Stomach smooth muscle (tissue), 2 donors: ENCODE measurements around the gene GNAT3.

ENCODE experiments used
- H3K27ac ChIP-seq: one replicate; pipeline ENCODE4 v1.7.0; 2013; ENCODE audit warnings: mild to moderate bottlenecking, low read length, inconsistent platforms
- H3K27me3 ChIP-seq, 2 donors: one replicate each; pipeline ENCODE4 v1.7.0; 2013; ENCODE audit warnings: low read length in 2 of 2; ENCODE audit not compliant: insufficient read depth in 2 of 2, control insufficient read depth in 1 of 2
- H3K36me3 ChIP-seq, 2 donors: one replicate each; pipeline ENCODE4 v1.7.0; 2013; ENCODE audit warnings: low read length in 2 of 2; ENCODE audit not compliant: control insufficient read depth in 2 of 2, insufficient read depth in 2 of 2
- H3K4me1 ChIP-seq: one replicate; pipeline ENCODE4 v1.7.0; 2013; ENCODE audit warnings: low read length; ENCODE audit not compliant: control insufficient read depth, insufficient read depth
- H3K4me3 ChIP-seq, 2 donors: one replicate each; pipeline ENCODE4 v1.7.0; 2013; ENCODE audit warnings: low read length in 2 of 2
- H3K9ac ChIP-seq, 2 donors: one replicate each; pipeline ENCODE4 v1.7.0; 2013; ENCODE audit warnings: low read length in 2 of 2, mild to moderate bottlenecking in 1 of 2
- H3K9me3 ChIP-seq, 2 donors: one replicate each; pipeline ENCODE4 v1.7.0; 2013; ENCODE audit warnings: low read length in 2 of 2; ENCODE audit not compliant: control insufficient read depth in 2 of 2
- donor health status: healthy.
- donor health status: Pancreatic carcinoma.

GNAT3 gene

DNA sequence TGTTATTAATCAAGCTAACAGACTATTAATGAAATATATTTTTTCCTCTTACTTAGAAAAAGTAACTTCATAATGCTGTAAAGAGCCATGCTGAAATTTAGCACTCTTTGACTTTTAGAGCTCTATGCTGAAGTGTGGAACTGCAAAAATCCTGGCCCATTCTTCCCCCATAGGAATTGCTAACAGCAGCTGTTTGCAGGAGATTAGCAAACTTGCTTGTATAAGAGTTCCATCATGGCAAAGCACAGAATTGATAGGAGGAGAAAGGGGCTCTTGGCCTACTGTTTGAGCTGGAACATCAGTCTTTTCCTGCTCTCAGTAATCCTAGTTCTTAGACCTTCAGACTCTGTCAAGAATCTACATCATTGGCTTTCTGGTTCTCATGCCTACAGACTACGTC, 18.3 kb upstream of the GNAT3 start:
- Histone ChIP-seq H3K9me3 (no peaks in the 10 kb centered on the region), H3K4me3 (no peak overlapping the region), H3K36me3 (no peaks in the 10 kb centered on the region), H3K27me3 (no peaks in the 10 kb centered on the region), H3K9ac (no peak overlapping the region), H3K27ac (no peak overlapping the region), H3K4me1 (no peaks in the 10 kb centered on the region)

DNA sequence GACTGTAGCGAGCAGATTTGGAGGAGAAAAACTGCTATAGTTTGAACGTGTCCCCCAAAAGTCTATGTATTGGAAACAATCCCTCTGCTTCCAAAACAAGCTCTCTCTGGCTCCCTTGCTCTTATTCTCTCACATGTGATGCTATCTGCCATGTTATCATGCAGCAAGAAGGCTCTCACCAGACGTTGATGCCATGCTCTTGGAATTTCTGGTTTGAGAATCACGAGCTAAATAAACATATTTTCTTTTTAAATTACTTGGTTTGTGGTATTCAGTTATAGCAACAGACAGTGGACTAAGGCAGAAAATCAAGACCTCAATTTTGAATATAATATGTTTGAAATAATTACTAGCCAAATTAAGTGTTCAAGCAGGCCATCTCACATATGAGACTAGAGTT, 17.5 kb upstream of the GNAT3 start:
- Histone ChIP-seq H3K27me3 (no peaks in the 10 kb centered on the region), H3K9me3 (no peaks in the 10 kb centered on the region), H3K4me3 (no peak overlapping the region), H3K36me3 (no peaks in the 10 kb centered on the region), H3K4me1 (no peaks in the 10 kb centered on the region), H3K27ac (no peak overlapping the region), H3K9ac (no peak overlapping the region)

DNA sequence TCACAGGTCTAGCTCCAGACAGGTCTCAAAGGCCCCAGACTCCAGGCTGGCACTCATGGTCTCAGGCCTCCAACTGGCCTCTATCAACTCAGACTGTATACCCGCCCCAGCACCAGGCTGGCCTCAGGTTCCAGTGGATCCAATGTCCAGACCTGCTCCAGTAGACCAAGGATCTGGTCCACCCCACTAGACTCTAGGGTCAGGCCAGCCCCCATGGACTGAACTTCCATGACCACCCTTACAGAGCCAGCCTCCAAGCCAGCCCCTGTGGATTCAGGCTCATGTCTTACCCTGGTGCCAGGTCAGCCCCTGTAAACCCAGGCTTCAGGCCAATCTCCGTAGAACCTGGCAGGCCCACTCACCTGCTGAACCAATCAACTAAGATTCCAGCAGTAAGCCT, 16.8 kb upstream of the GNAT3 start:
- Histone ChIP-seq H3K4me1 (no peaks in the 10 kb centered on the region), H3K36me3 (no peaks in the 10 kb centered on the region), H3K4me3 (no peak overlapping the region), H3K9me3 (no peaks in the 10 kb centered on the region), H3K9ac (no peak overlapping the region), H3K27me3 (no peaks in the 10 kb centered on the region), H3K27ac (no peak overlapping the region)

DNA sequence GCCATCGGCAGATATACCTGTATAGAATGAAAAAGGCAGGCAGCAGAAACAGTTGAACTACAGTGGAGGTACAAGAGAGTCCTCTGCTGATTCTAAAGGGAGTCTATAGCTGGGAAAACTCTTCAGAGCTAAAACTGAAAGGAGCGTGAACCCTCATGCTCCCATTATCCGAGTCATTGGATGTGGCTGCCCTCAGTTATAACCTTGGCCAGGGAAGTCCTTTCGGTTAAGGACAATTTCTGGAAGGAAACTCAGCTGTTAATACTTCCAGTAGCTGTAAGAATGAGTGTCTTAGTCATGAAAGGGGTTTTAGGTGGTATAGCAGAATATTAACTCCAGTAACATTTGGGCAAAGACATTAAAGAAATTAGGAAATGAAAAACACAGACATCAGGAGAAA, 14.6 kb upstream of the GNAT3 start:
- no peak overlapping the region for H3K9ac ChIP-seq
- H3K4me3 ChIP-seq = no peak overlapping the region
- no peaks in the 10 kb centered on the region for H3K36me3 ChIP-seq
- no peaks in the 10 kb centered on the region for H3K4me1 ChIP-seq
- H3K27me3 ChIP-seq = no peaks in the 10 kb centered on the region
- H3K27ac ChIP-seq = no peak overlapping the region
- no peaks in the 10 kb centered on the region for H3K9me3 ChIP-seq

DNA sequence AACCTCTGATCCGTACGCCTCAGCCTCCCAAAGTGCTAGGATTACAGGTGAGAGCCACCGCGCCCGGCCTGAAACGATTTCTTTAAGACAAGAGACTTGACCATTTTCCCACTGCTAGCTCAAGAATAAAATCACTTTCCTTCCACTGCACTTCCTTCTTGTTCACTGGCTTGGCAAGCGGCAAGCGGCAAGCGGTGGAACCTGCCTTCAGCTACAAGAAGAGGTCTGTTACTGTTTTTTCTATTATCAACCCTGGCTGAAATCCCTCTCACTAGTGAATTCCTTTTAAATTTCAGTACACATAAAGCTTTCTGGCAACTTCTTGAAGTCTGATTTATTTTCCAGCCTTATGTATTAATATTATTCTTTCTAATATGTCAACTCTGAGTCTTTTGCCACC, 12.8 kb upstream of the GNAT3 start:
- H3K4me3 ChIP-seq = no peak overlapping the region
- H3K9me3 ChIP-seq = no peaks in the 10 kb centered on the region
- H3K4me1 ChIP-seq = no peaks in the 10 kb centered on the region
- no peaks in the 10 kb centered on the region for H3K36me3 ChIP-seq
- H3K27me3 ChIP-seq = no peaks in the 10 kb centered on the region
- no peak overlapping the region for H3K9ac ChIP-seq
- no peak overlapping the region for H3K27ac ChIP-seq

DNA sequence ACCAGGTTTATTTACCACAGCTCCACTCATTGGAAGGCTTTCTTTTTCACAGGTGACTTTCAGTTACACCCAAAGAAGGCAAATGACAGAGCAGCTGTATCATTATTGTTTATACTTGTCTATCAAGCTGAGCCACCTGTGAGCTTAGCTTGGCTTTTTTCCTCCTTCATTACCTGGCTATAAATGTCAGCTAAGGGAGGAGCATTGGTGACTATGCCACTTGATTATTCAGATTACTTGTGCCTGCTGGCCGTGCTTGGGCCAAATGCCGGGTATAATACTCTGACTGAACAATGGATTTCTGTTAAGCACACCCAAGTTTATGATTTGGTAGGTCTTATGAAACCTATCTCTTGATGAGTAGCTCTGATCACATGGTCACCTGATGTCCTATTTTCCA, 9.9 kb upstream of the GNAT3 start:
- Histone ChIP-seq H3K36me3 (no peaks in the 10 kb centered on the region), H3K9me3 (no peaks in the 10 kb centered on the region), H3K9ac (no peak overlapping the region), H3K4me1 (no peaks in the 10 kb centered on the region), H3K27ac (no peak overlapping the region), H3K27me3 (no peaks in the 10 kb centered on the region), H3K4me3 (no peak overlapping the region)

DNA sequence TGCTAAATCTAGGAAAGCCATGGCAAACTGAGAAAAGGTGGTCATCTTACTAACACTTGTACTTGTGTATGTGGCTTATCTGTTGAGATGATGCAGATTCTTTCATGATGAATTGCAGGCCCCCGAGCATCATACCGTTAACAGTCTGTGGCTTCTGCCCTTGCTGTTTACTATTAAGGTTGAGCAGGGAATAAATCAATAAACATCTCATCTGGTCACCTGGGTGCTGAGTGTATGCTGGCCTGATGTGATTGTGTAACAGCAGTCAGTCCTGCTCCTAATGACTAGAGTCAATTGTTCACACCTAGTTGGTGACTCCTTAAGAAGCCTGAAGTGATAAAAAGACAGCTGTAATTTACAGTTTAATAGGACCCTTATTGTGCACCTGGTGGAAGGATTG, 8.3 kb upstream of the GNAT3 start:
- no peak overlapping the region for H3K27ac ChIP-seq

DNA sequence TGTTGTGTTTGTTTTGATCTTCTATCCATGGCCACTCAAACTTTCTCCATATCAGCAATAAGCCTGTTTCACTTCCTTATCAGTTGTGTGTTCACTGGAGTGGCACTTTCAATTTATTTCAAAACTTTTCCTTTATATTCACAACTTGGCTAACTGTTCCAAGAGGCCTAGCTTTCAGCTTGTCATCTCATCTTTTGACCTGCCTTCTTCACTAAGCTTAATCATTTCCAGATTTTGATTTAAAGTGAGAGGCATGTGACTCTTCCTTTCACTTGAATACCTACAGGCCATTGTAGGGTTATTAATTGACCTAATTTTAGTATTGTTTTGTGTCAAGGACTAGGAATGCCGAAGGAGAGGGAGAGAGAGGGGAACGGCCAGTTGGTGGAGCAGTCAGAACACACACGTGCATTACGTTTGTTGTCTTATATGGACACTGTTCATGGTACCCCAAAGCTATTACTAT, 5.5 kb upstream of the GNAT3 start:
- Histone ChIP-seq H3K27ac (no peak overlapping the region), H3K27me3 (no peaks in the 10 kb centered on the region), H3K4me3 (no peak overlapping the region)

More for the DNA sequence above, 8.3 kb upstream of the GNAT3 start:
- Histone ChIP-seq H3K4me3 (no peak overlapping the region), H3K27me3 (no peaks in the 10 kb centered on the region), H3K4me1 (no peaks in the 10 kb centered on the region), H3K9me3 (no peaks in the 10 kb centered on the region), H3K36me3 (no peaks in the 10 kb centered on the region), H3K9ac (no peak overlapping the region)

DNA sequence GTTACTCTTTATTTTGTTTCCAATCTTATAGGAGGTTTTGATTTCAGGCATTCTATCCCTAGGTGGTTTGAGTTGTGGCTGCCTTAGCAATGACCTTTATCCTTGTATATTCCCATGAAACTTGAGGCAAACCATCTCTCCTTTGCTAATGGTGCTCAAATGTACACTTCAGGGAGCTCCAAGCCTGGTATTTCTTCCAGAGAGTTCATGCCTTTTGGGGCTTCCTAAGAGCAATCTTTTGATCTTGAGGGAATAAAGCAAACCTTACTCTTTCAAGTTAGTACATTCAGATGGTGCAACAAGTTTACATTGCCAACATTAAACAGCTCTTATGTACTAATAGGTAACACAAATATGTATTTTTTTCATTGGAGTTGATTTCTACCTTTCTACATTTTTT, 3.4 kb upstream of the GNAT3 start:
- no peak overlapping the region for H3K9ac ChIP-seq
- H3K27ac ChIP-seq = no peak overlapping the region

More for the DNA sequence above, 5.5 kb upstream of the GNAT3 start:
- no peaks in the 10 kb centered on the region for H3K36me3 ChIP-seq
- H3K9ac ChIP-seq = no peak overlapping the region
- no peaks in the 10 kb centered on the region for H3K9me3 ChIP-seq
- H3K4me1 ChIP-seq = no peaks in the 10 kb centered on the region

DNA sequence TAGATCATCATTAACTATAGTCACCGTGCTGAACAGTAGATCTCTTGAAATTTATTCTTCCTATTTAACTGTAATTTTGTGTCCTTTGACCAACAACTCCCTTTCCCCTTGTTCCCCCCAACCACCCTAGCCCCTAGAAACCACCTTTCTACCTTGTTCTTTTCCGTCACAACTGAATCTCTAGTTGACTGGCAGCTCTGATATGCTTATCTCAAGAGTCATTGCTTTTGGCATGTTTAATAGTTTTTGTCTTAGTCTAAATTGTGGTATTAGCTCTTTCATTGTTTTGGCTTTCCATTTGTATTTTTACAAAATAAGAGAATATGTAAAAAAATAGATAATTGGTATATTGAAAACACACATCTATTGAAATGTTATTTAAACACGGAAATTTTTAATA, 1.8 kb downstream of the GNAT3 start:
- Histone ChIP-seq H3K9ac (no peak overlapping the region), H3K27me3 (no peaks in the 10 kb centered on the region), H3K27ac (no peak overlapping the region), H3K4me3 (no peak overlapping the region), H3K9me3 (no peaks in the 10 kb centered on the region), H3K36me3 (no peaks in the 10 kb centered on the region), H3K4me1 (no peaks in the 10 kb centered on the region)

More for the DNA sequence above, 3.4 kb upstream of the GNAT3 start:
- no peak overlapping the region for H3K4me3 ChIP-seq
- H3K4me1 ChIP-seq = no peaks in the 10 kb centered on the region
- no peaks in the 10 kb centered on the region for H3K9me3 ChIP-seq
- no peaks in the 10 kb centered on the region for H3K36me3 ChIP-seq
- H3K27me3 ChIP-seq = no peaks in the 10 kb centered on the region

DNA sequence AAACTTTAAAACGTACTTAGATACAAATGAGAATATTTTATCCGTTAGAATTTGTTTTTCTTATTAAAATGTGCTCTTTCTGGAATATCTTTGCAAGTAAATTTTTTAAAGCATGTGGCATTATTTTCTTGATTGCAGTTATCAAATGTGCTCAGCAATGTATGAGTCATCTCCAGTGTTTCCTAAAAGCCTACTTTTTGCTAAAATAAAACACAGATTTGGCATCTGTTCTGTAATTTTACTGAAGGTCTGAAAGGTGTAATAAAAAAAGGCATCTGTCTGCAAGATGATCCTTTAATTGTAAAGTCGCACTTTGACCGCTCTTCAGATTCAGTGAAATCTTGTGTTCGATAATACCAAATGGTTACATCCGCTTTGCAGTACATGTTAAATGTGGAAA, 3.4 kb downstream of the GNAT3 start:
- no peak overlapping the region for H3K9ac ChIP-seq
- no peaks in the 10 kb centered on the region for H3K9me3 ChIP-seq
- no peaks in the 10 kb centered on the region for H3K4me1 ChIP-seq
- no peak overlapping the region for H3K27ac ChIP-seq
- H3K4me3 ChIP-seq = no peak overlapping the region
- H3K27me3 ChIP-seq = no peaks in the 10 kb centered on the region
- H3K36me3 ChIP-seq = no peaks in the 10 kb centered on the region
